HepG2 (cell line): ENCODE results near the gene ADGRG6.
A peak's percentile ranks its signal among the peaks of the same experiment; 100 is the strongest.

Source experiments
- EP300 ChIP-seq, 3 experiments: sonication (generic) in 1 of 3; formaldehyde crosslinking in 1 of 3; IDR thresholded peaks; 2 replicates each; pipeline versions ENCODE4 v1.5.1 to v1.6.1; 2011 to 2020; ENCODE audit warnings: low read depth in 2 of 3, low read length in 2 of 3, borderline replicate concordance in 1 of 3, improper control_type of control experiment in 1 of 3, mild to moderate bottlenecking in 1 of 3, missing genetic modification reagents in 1 of 3, moderate library complexity in 1 of 3
- ZNF800 ChIP-seq: sonication (generic); formaldehyde crosslinking; IDR thresholded peaks from 2 replicates; pipeline ENCODE4 v1.4.0; 2020; ENCODE audit warnings: missing genetic modification reagents

GRCh38 chr6:142361779-142362750 is 60.3 kb downstream of the ADGRG6 start:
- TF ChIP-seq ZNF800 (CRISPR knock-in tag) (no peak), EP300 (IDR thresholded peaks at IDR 0.05; ENCODE audit: low read depth in 2 of 2, low read length in 2 of 2) (peak in 1 of 2 experiments; percentile 51; a peak in 1 of 4 replicates), EP300 (CRISPR knock-in tag; IDR thresholded peaks at IDR 0.05; ENCODE audit: borderline replicate concordance) (peak; percentile 45; the same call in 1 of the 2 replicates)
